ENCODE data around the gene MYH14.

DNA sequence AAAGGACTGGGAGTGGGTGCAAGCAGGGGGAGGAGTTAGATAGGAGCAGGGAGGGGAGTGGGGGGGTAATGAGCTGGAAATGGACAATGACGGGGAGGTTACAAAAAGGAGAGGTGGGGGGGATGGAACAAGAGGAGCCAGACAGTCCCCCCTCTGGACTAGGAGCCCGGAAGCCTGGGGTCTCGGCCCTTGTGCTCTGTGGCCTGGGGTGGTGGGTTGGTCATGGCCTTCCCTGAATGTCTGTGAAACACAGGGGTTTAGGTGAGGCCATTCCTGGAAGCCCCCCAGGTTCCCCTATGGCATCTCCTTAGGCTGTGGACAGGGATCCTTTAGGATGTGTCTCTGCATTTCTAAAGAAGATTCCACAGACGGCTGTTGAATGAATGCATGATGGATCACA is 113.7 kb downstream of the MYH14 start:
- no peak for TF ChIP-seq CTCF (IDR thresholded peaks at IDR 0.05; ENCODE audit: insufficient read depth, low read length, poor library complexity, severe bottlenecking)
- TF ChIP-seq EZH2phosphoT487 (conservative IDR thresholded peaks at IDR 0.05; ENCODE audit: low read length) = no peak
